Epithelial cell of proximal tubule (primary cell): ENCODE data around the gene ARSI. TPM values are rescaled to one million over a fixed set of nuclear protein-coding genes. Genes with fewer than 3 reads are reported as not detected.

Source experiments
- DNase-seq: peaks from one replicate; pipeline ENCODE4 v3.0.0-alpha.2; 2011; ENCODE audit warnings: low read depth
- H3K4me3 ChIP-seq: 2 replicates; pipeline ENCODE4 v1.5.1; 2011; ENCODE audit warnings: low read depth, mild to moderate bottlenecking, low read length
- CTCF ChIP-seq: conservative IDR thresholded peaks from 2 replicates; pipeline ENCODE4 v1.5.1; 2012; ENCODE audit warnings: low read depth, mild to moderate bottlenecking, low read length
- total RNA-seq: library from RNA; depleted of rRNA; stranded (reverse); fragments of >200 nt; gene quantifications from 2 replicates; pipeline ENCODE4 v1.2.3, GENCODE V29; 2015

ARSI gene
- total RNA-seq, 1 donor from 2014 or later = 5.7 TPM

- H3K4me3 ChIP-seq = no peak overlapping the region
- no peak for TF ChIP-seq CTCF
- DNase-seq = no peak
Observed at GRCh38 chr5:150309886-150310239, 7.2 kb upstream of the ARSI start.

- no peak for TF ChIP-seq CTCF
- no peak for DNase-seq
- no peak overlapping the region for H3K4me3 ChIP-seq
Observed at GRCh38 chr5:150309101-150309885, 6.6 kb upstream of the ARSI start.

- TF ChIP-seq CTCF = no peak
- no peak overlapping the region for H3K4me3 ChIP-seq
- no peak for DNase-seq
Observed at GRCh38 chr5:150307617-150308426, 5.1 kb upstream of the ARSI start.

GRCh38 chr5:150306775-150307174 is 4.1 kb upstream of the ARSI start:
- no peak for TF ChIP-seq CTCF
- DNase-seq = no peak
- H3K4me3 ChIP-seq = no peak overlapping the region

- TF ChIP-seq CTCF = no peak
- no peak for DNase-seq
- no peak overlapping the region for H3K4me3 ChIP-seq
Observed at GRCh38 chr5:150305557-150305956, 2.9 kb upstream of the ARSI start.

GRCh38 chr5:150305095-150305494 is 2.4 kb upstream of the ARSI start:
- H3K4me3 ChIP-seq = no peak overlapping the region
- DNase-seq = no peak
- TF ChIP-seq CTCF = no peak
